SU-DHL-6 (cell line): ENCODE data around the gene FAM163B.

Source experiments
- H2AFZ ChIP-seq: fragments of 200-600 bp; sonication (generic); 2 replicates; pipeline ENCODE4 v1.6.1; 2014; ENCODE audit warnings: low read depth, mild to moderate bottlenecking, moderate library complexity, mixed read lengths, antibody characterized with exemption, low read length; ENCODE audit not compliant: severe bottlenecking
- H3F3A ChIP-seq: fragments of 200-600 bp; shearing (Covaris generic); 2 replicates; pipeline ENCODE4 v1.6.0; 2016; ENCODE audit warnings: antibody characterized with exemption, mild to moderate bottlenecking; ENCODE audit not compliant: insufficient read depth
- H3K27ac ChIP-seq: fragments of 200-600 bp; sonication (generic); 2 replicates; pipeline ENCODE4 v1.5.1; 2016; ENCODE audit warnings: low read depth, mild to moderate bottlenecking, low read length, moderate library complexity, mixed read lengths
- H3K27me3 ChIP-seq: fragments of 200-600 bp; sonication (generic), shearing (Covaris generic); 2 replicates; pipeline ENCODE4 v1.6.0; 2014; ENCODE audit warnings: mild to moderate bottlenecking, low read length
- H3K36me3 ChIP-seq: fragments of 200-600 bp; sonication (generic); 2 replicates; pipeline ENCODE4 v1.6.1; 2014; ENCODE audit warnings: mild to moderate bottlenecking, low read length, mixed read lengths
- H3K4me2 ChIP-seq: fragments of 300-600, 200-600 bp; shearing (Covaris generic), sonication (generic); 2 replicates; pipeline ENCODE4 v1.6.0; 2014; ENCODE audit warnings: low read length, low read depth, mild to moderate bottlenecking; ENCODE audit not compliant: poor library complexity, severe bottlenecking
- H3K4me3 ChIP-seq: fragments of 200-600 bp; sonication (generic); 2 replicates; pipeline ENCODE4 v1.5.1; 2014; ENCODE audit warnings: antibody characterized with exemption, low read length, mild to moderate bottlenecking, mixed read lengths; ENCODE audit not compliant: insufficient read depth, poor library complexity, severe bottlenecking
- H3K79me2 ChIP-seq: fragments of 200-600 bp; sonication (generic); 2 replicates; pipeline ENCODE4 v1.6.1; 2014; ENCODE audit warnings: mild to moderate bottlenecking, low read length, moderate library complexity; ENCODE audit not compliant: insufficient read depth
- H3K9ac ChIP-seq: fragments of 200-600 bp; sonication (generic); 2 replicates; pipeline ENCODE4 v1.7.0; 2014; ENCODE audit warnings: mild to moderate bottlenecking, low read length
- H3K9me2 ChIP-seq: fragments of 200-600 bp; sonication (generic); replicated peaks from 2 replicates; pipeline ENCODE4 v1.6.1; 2014; ENCODE audit warnings: low read length; ENCODE audit not compliant: insufficient read depth
- H3K9me3 ChIP-seq: fragments of 200-600 bp; sonication (generic); 2 replicates; pipeline ENCODE4 v1.6.1; 2014; ENCODE audit warnings: low read length, mixed read lengths; ENCODE audit not compliant: insufficient read depth
- H4K20me1 ChIP-seq: fragments of 200-600 bp; sonication (generic); 2 replicates; pipeline ENCODE4 v1.6.1; 2014; ENCODE audit warnings: low read depth, mild to moderate bottlenecking, antibody characterized with exemption, low read length, moderate library complexity, mixed read lengths
- EZH2phosphoT487 ChIP-seq: fragments of 200-600 bp; sonication (generic), shearing (Covaris generic); conservative IDR thresholded peaks from 2 replicates; pipeline ENCODE4 v1.6.1; 2018; ENCODE audit warnings: mild to moderate bottlenecking, antibody characterized with exemption, low read length, moderate library complexity, mixed read lengths
- TF ChIP-seq, protein P1 (sequence below): fragments of 200-600 bp; sonication (generic); IDR thresholded peaks from one replicate; pipeline ENCODE4 v1.5.1; 2017; ENCODE audit warnings: antibody characterized with exemption, mild to moderate bottlenecking, low read length, moderate library complexity; ENCODE audit not compliant: insufficient read depth, poor library complexity, severe bottlenecking

FAM163B gene

DNA sequence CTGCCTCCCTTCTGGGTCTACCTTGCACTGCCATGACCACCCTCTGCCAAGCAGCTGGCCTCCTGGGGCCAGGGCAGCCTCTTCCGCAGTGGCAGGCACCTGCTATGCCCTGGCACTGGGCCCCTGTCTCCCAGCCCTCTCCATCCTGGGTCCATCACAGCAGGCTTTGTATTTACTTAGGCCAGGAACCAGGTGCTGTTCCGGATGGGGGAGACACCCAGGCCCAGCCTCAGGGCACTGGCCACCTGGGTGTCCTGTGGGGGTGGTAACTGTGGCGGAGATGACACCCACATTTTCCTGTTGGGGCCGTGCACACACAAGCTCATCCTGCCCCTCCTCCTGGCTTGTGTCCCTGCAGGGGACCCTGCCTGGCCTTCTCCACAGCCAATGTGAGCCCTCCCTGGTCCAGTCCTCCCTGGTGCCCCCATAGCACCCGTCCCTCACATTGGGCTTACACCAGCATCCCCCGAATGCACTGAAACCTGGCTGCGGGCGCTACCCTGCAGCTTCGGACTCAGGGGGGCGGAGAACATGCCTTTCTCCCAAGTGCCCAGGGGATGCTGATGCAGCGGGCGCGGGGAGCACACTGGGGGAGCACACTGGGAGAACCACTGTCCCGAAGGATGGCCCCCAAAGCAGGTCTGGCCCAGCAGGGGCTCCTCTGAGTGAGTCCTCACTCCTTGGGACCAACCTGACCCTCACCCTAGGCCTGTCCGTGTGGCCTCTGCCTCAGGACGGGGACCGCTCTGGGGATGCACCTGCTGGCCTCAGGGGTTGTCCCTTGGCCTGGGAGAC, 17.9 kb downstream of the FAM163B start:
- H3K9me3 ChIP-seq, result peaks cover 6% of the 10 kb centered on the region; the same call in 1 of the 2 replicates
- peaks cover 4% of the 10 kb centered on the region; the same call in 1 of the 2 replicates for H3F3A ChIP-seq
- H3K9me2 ChIP-seq, result no peaks in the 10 kb centered on the region
- no peaks in the 10 kb centered on the region for H3K36me3 ChIP-seq
- no peak overlapping the region for H3K27ac ChIP-seq
- H3K79me2 ChIP-seq, result no peaks in the 10 kb centered on the region
- no peak overlapping the region for H2AFZ ChIP-seq
- no peak overlapping the region for H3K9ac ChIP-seq
- no peaks in the 10 kb centered on the region for H4K20me1 ChIP-seq
- H3K4me2 ChIP-seq, result no peak overlapping the region
- H3K27me3 ChIP-seq, result no peaks in the 10 kb centered on the region; the same call in 1 of the 2 replicates
- TF ChIP-seq, protein P1, sequence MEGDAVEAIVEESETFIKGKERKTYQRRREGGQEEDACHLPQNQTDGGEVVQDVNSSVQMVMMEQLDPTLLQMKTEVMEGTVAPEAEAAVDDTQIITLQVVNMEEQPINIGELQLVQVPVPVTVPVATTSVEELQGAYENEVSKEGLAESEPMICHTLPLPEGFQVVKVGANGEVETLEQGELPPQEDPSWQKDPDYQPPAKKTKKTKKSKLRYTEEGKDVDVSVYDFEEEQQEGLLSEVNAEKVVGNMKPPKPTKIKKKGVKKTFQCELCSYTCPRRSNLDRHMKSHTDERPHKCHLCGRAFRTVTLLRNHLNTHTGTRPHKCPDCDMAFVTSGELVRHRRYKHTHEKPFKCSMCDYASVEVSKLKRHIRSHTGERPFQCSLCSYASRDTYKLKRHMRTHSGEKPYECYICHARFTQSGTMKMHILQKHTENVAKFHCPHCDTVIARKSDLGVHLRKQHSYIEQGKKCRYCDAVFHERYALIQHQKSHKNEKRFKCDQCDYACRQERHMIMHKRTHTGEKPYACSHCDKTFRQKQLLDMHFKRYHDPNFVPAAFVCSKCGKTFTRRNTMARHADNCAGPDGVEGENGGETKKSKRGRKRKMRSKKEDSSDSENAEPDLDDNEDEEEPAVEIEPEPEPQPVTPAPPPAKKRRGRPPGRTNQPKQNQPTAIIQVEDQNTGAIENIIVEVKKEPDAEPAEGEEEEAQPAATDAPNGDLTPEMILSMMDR, result no peak
- TF ChIP-seq EZH2phosphoT487, result no peak
- no peak overlapping the region for H3K4me3 ChIP-seq

DNA sequence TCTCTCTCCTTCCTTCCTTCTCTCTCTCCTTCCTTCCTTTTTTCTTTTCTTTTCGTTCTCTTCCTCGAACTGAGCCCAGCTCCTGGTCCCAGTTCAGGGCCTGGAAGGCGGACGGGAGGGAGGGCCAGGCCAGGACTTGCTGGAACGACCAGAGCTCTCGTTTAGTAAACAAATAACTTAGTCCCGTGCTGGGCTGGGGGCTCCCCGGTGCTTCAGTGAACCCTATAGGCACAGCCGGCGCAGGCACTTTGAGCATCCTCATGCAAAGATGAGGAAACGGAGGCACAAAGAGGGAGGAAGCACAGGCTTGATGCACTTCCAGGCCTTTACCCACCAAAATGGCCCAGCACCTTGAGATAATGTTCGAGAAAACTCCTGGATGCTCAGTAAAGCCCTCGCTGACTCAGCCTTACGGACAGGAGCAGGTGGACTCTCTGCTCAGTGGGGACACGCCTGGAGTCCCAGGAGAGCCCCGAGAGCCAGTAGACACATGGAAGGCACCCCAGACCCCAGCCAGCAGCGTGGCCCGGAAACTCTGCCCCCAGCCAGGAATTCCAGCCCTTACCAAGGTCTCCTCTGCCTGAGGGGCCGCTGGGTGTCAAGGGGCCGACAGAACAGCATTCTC, 18.8 kb downstream of the FAM163B start:
- H3K9me2 ChIP-seq, result no peaks in the 10 kb centered on the region
- peaks cover 4% of the 10 kb centered on the region; the same call in 1 of the 2 replicates for H3K9me3 ChIP-seq
- no peak for TF ChIP-seq EZH2phosphoT487
- TF ChIP-seq, protein P1, result no peak
- no peak overlapping the region for H2AFZ ChIP-seq
- no peak overlapping the region for H3K4me2 ChIP-seq
- H3K27me3 ChIP-seq, result no peaks in the 10 kb centered on the region; the same call in 1 of the 2 replicates
- H3K36me3 ChIP-seq, result no peaks in the 10 kb centered on the region
- no peak overlapping the region for H3K27ac ChIP-seq
- peaks cover 4% of the 10 kb centered on the region; the same call in 1 of the 2 replicates for H3F3A ChIP-seq
- no peaks in the 10 kb centered on the region for H3K79me2 ChIP-seq
- no peaks in the 10 kb centered on the region for H4K20me1 ChIP-seq
- H3K4me3 ChIP-seq, result no peak overlapping the region
- no peak overlapping the region for H3K9ac ChIP-seq

DNA sequence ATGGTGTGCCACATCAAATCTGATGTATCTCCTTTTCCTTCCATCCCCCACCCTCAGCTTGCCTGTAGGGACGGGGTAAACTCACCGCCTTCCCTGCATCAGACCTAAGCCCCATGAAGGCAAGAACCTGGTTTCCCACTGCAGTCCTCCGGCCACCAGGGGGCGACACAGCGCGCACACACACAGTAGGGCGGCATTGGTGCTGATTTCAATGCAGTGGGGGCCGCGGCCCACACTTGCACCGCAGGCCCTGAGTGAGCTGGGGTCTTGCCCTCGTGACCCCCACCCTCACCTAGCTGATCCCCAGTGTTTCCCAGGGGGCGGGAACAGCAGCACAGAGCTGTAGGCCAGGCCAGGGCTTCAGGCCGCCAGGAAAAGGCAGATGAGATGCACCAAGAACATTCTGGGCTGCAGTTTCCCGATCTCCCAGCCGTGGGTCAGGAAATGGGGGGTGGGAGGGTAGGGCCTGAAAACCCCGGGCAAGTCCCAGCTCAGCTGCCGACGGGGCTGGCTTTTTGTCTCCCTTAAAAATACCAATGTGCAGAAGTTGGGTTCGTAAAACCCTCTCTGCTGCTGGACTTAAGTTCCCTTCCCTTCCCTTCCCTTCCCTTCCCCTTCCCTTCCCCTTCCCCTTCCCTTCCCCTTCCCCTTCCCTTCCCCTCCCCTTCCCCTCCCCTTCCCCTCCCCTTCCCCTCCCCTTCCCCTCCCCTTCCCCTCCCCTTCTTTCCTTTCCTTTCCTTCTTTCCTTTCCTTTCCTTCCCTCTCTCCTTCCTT, 19.5 kb downstream of the FAM163B start:
- Histone ChIP-seq H2AFZ (no peak overlapping the region), H3F3A (peaks cover 4% of the 10 kb centered on the region; the same call in 1 of the 2 replicates), H3K79me2 (no peaks in the 10 kb centered on the region), H3K4me2 (no peak overlapping the region), H3K4me3 (no peak overlapping the region), H3K9ac (no peak overlapping the region), H3K27me3 (no peaks in the 10 kb centered on the region; the same call in 1 of the 2 replicates), H3K36me3 (no peaks in the 10 kb centered on the region), H3K9me3 (peaks cover 4% of the 10 kb centered on the region; the same call in 1 of the 2 replicates), H4K20me1 (no peaks in the 10 kb centered on the region), H3K27ac (no peak overlapping the region), H3K9me2 (no peaks in the 10 kb centered on the region)
- TF ChIP-seq, protein P1, result peak; percentile 94
- TF ChIP-seq EZH2phosphoT487, result no peak
